Loucy (cell line): ENCODE measurements around the gene CNIH3.

ENCODE experiments used
- EZH2phosphoT487 ChIP-seq: fragments of 200-600 bp; IDR thresholded peaks from 2 replicates; pipeline ENCODE4 v1.6.1; 2018; ENCODE audit warnings: antibody characterized with exemption, mild to moderate bottlenecking, moderate library complexity, borderline replicate concordance
- TF ChIP-seq, protein P1 (sequence below): fragments of 200-600 bp; sonication (generic); conservative IDR thresholded peaks from 2 replicates; pipeline ENCODE4 v1.5.1; 2014; ENCODE audit warnings: mild to moderate bottlenecking, antibody characterized with exemption, low read length

- TF ChIP-seq, protein P1, sequence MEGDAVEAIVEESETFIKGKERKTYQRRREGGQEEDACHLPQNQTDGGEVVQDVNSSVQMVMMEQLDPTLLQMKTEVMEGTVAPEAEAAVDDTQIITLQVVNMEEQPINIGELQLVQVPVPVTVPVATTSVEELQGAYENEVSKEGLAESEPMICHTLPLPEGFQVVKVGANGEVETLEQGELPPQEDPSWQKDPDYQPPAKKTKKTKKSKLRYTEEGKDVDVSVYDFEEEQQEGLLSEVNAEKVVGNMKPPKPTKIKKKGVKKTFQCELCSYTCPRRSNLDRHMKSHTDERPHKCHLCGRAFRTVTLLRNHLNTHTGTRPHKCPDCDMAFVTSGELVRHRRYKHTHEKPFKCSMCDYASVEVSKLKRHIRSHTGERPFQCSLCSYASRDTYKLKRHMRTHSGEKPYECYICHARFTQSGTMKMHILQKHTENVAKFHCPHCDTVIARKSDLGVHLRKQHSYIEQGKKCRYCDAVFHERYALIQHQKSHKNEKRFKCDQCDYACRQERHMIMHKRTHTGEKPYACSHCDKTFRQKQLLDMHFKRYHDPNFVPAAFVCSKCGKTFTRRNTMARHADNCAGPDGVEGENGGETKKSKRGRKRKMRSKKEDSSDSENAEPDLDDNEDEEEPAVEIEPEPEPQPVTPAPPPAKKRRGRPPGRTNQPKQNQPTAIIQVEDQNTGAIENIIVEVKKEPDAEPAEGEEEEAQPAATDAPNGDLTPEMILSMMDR: no peak
- no peak for TF ChIP-seq EZH2phosphoT487
Observed at GRCh38 chr1:224782281-224783000, 166.3 kb downstream of the CNIH3 start.
